Activated CD4-positive, alpha-beta T cell treated with anti-CD3 and anti-CD28 coated beads, Interleukin-2, amount 50 U/mL, for 1 hour (primary cell): ENCODE data around the gene MPHOSPH6.
"Not testable (repeated sequence)": the region's sequence is repeated elsewhere in the genome, so short reads cannot be mapped to it uniquely, and the experiment has no call there.

Source experiments
- DNase-seq: peaks from one replicate; pipeline ENCODE4 v3.0.0-alpha.2; 2020

Gene MPHOSPH6

DNA sequence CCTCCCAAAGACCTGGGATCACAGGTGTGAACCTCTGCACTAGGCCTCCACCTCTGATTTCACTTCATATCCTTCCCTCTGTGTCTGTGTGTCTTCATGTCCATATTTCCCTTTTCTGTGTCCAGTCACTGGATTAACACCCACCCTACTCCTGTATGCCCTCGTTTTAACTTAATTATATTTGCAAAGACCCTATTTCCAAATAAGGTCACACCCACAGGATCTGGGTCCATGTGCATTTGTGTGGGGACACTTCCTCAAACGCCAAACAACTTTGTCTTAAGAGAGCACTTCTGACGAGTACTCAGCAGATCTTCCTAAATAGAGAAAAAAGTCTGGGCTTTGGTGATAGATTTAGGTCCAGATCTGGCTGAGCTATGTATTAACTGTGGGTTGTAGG is 56.3 kb downstream of the MPHOSPH6 start:
- no peak for DNase-seq

DNA sequence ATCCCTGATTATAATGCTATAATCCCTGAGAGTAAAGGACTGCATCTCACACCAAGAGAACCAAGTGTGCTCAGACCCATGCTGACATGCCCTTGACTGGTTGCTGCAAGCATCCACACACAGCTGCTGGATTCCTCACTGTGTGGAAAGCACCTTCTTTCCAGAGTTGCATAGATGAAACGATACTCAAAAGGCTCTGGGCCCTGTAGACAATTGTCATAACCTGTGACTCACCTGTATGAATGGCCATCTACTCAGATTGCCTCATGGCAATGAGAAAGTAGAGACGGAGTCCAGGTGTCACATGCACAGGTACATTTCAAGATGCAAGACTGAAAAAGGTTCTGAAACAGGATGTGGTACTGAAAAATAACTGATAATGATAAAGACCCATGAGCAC is 58.1 kb downstream of the MPHOSPH6 start:
- DNase-seq, result no peak

- not testable (repeated sequence) for DNase-seq
Observed at GRCh38 chr16:82109266-82109665, 60.8 kb downstream of the MPHOSPH6 start.

GRCh38 chr16:82108774-82109173 is 61.2 kb downstream of the MPHOSPH6 start:
- DNase-seq, result no peak

DNA sequence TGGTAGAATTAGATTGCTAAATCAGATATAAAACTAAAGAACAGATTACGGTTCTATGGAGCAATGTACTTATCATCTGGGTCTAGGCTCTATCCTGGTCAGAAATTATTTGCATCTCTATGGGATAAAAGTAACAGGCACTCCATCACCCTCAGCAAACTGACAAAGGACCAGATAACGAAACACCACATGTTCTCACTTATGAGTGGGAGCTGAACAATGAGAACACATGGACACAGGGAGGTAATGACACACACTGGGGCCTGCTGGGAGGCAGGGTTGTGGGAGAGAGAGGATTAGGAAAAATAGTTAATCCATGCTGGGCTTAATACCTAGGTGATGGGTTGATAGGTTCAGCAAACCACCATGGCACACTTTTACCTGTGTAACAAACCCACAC is 61.9 kb downstream of the MPHOSPH6 start:
- no peak for DNase-seq

DNA sequence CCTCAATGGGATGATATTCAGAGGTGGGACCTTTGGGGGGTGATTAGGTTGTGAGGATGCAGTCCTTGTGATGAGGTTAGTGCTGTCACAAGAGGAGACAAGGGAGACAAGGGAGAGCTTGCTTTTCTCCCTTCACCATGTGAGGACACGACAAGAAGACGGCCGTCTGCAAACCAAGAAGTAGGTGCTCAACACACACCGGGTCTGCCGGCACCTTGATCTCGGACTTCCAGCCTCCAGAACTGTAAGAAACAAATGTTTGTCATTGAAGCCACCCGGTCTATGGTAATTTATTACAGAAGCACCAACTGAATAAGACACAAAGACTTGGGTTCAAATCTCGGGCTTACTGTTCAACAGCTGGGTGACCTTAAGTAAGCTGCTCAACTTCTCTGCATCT is 64.9 kb downstream of the MPHOSPH6 start:
- DNase-seq, result no peak
